HAP-1 (cell line): ENCODE data around the gene ADPRS.

Experiments
- DNase-seq, 2 experiments: peaks; one replicate each; pipeline ENCODE4 v3.0.0-alpha.2; 2016 to 2020; ENCODE audit warnings: low spot score in 2 of 2
- H3K27me3 ChIP-seq: fragments of 250-450 bp; sonication (Bioruptor Pico); 2 replicates; pipeline ENCODE4 v1.5.1; 2020; ENCODE audit warnings: low read depth, mild to moderate bottlenecking, moderate library complexity
- H3K36me3 ChIP-seq: fragments of 250-450 bp; sonication (Bioruptor Pico); replicated peaks from 2 replicates; pipeline ENCODE4 v1.5.1; 2020; ENCODE audit warnings: mild to moderate bottlenecking
- H3K4me1 ChIP-seq: fragments of 250-450 bp; sonication (Bioruptor Pico); 2 replicates; pipeline ENCODE4 v1.5.1; 2020; ENCODE audit warnings: mild to moderate bottlenecking
- H3K4me3 ChIP-seq: fragments of 250-450 bp; sonication (Bioruptor Pico); 2 replicates; pipeline ENCODE4 v1.5.1; 2020; ENCODE audit warnings: mild to moderate bottlenecking, moderate library complexity
- H3K9me3 ChIP-seq: fragments of 250-450 bp; sonication (Bioruptor Pico); 2 replicates; pipeline ENCODE4 v1.5.1; 2020; ENCODE audit warnings: mild to moderate bottlenecking, moderate library complexity
- in situ Hi-C: fragments of 300-500 bp; cut with MboI; formaldehyde crosslinking; loops from 3 replicates; pipeline ENCODE4 v1.14.3; 2020; ENCODE audit warnings: low sequenced_read_pairs, inconsistent platforms, mixed read lengths

The ADPRS gene

DNA sequence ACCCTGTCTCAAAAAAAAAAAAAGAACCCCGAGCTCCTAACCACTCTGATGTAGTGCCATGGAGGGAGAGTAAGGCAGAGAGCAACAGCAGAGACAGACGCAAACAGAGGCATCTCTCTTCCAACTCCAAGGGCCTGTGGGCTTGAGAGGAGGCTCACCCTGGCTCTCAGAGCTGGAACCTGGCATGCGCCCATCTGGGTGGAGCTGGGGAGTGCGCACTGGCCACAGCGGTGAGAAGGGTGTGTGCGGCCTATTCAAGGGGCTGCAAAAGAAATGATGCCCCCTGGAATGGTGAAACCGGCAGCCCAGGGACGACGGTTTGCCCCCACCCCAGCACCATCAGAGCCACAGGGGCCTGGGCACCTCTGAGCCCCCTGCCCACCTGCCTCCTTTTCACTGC lies 18.7 kb downstream of the ADPRS start:
- no peaks in the 10 kb centered on the region for H3K4me1 ChIP-seq
- no peaks in the 10 kb centered on the region for H3K27me3 ChIP-seq
- DNase-seq: no peak
- no peaks in the 10 kb centered on the region for H3K36me3 ChIP-seq
- H3K4me3 ChIP-seq: no peak overlapping the region
- H3K9me3 ChIP-seq: no peaks in the 10 kb centered on the region
- in situ Hi-C loops: loop anchor here (5.0 kb wide), 2 partner anchors 180 to 315 kb away; no protein-coding TSS in a partner anchor

DNA sequence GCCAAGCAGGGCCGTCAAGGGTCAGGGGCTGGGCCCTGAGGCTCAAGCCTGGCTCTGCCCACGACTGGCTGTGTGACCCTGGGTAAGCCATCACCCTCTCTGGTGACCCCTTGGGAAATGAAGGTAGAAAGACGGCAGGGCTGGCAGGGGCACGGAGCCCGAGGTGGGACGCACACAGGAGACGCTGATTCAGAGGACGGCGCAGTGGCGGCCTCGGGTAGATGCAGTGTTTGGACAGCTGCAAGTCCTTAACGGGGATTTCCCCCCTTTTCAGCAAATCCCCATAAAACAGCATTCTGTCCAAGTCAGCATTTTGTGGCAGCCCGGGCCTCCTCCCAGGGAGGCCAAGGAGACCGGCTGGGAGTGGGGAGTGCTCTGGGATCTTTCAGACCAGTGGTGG lies 19.6 kb downstream of the ADPRS start:
- no peaks in the 10 kb centered on the region for H3K9me3 ChIP-seq
- no peak for DNase-seq
- H3K27me3 ChIP-seq: no peaks in the 10 kb centered on the region
- in situ Hi-C loops: loop anchor here (5.0 kb wide), 2 partner anchors 179 to 314 kb away; no protein-coding TSS in a partner anchor
- no peaks in the 10 kb centered on the region for H3K4me1 ChIP-seq
- no peak overlapping the region for H3K4me3 ChIP-seq
- no peaks in the 10 kb centered on the region for H3K36me3 ChIP-seq

GRCh38 chr1:36109041-36109679 lies 20.5 kb downstream of the ADPRS start:
- Histone ChIP-seq H3K4me1 (no peaks in the 10 kb centered on the region), H3K4me3 (no peak overlapping the region), H3K27me3 (no peaks in the 10 kb centered on the region), H3K9me3 (no peaks in the 10 kb centered on the region), H3K36me3 (no peaks in the 10 kb centered on the region)
- in situ Hi-C loops: loop anchor here (5.0 kb wide), 2 partner anchors 178 to 313 kb away; no protein-coding TSS in a partner anchor
- DNase-seq: no peak

DNA sequence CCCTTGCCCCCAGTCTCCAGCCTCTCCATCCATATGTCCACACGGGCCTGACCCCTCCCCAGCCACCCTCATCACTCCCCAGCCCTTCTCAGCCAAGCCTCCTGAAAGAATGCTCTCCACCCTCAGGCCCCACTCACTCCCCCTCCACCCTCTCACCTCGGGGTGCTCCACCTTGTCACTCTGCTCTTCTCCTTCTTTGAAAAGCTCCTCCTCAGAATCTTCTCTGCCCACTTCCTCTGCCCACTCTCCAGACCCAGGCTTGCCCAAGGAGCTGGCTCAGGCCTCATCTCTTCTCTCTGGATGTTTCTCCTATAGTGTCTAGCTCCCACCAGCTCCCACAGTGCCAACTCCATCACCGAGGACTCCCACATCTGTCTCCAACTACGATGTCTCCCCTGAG lies 22.5 kb downstream of the ADPRS start:
- Histone ChIP-seq H3K4me3 (no peak overlapping the region), H3K27me3 (no peaks in the 10 kb centered on the region), H3K9me3 (no peaks in the 10 kb centered on the region), H3K36me3 (no peaks in the 10 kb centered on the region), H3K4me1 (no peaks in the 10 kb centered on the region)
- in situ Hi-C loops: no loop called here
- no peak for DNase-seq

DNA sequence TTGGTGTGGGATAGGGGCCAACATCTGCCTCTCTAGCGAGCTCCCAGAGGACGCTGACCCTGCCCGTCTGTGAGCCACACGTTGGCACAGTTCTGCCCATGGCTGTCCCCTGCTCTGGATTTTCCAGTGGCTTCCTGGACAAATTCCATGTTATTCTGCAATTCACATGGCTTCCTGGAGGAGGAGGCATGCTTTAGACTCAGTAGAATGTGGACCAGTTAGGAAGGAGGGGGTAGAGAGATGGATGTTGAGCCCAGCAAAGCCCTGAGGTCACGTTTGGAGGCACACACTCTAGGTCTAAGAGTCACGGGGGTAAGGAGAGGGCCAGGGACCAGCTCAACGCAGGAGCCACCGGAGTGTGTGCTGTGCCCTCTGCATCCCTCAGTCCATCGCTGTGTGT lies 24.1 kb downstream of the ADPRS start:
- Histone ChIP-seq H3K36me3 (no peaks in the 10 kb centered on the region), H3K9me3 (no peaks in the 10 kb centered on the region), H3K27me3 (no peaks in the 10 kb centered on the region), H3K4me3 (no peak overlapping the region), H3K4me1 (no peaks in the 10 kb centered on the region)
- DNase-seq: no peak
- in situ Hi-C loops: no loop called here

DNA sequence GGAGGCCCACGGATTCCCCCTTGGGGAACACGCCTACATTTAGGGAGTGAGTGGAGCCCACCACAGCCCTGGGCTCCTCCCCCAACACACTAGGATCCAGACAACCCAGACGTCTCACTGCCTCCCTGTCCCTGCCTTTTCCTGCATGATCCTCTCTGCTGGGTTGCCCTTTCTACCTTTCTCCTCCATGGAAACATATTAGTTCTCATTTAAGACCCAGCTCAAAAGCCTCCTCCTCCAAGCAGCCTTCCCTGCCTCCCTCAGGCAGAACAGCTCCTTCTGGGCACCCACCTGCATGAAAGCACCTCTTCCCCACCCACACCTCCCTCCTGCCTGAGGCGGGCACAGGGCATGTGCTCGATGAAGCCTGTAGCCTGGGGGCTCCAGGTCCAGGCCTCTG lies 25.7 kb downstream of the ADPRS start:
- no peaks in the 10 kb centered on the region for H3K9me3 ChIP-seq
- H3K36me3 ChIP-seq: no peaks in the 10 kb centered on the region
- no peak for DNase-seq
- H3K4me3 ChIP-seq: no peak overlapping the region
- no peaks in the 10 kb centered on the region for H3K4me1 ChIP-seq
- H3K27me3 ChIP-seq: no peaks in the 10 kb centered on the region
- in situ Hi-C loops: no loop called here

- no peak overlapping the region for H3K4me3 ChIP-seq
- in situ Hi-C loops: no loop called here
- no peaks in the 10 kb centered on the region for H3K9me3 ChIP-seq
- H3K27me3 ChIP-seq: no peaks in the 10 kb centered on the region
- no peaks in the 10 kb centered on the region for H3K36me3 ChIP-seq
- no peak for DNase-seq
- H3K4me1 ChIP-seq: no peaks in the 10 kb centered on the region
Observed at GRCh38 chr1:36115200-36115669, 26.5 kb downstream of the ADPRS start.

DNA sequence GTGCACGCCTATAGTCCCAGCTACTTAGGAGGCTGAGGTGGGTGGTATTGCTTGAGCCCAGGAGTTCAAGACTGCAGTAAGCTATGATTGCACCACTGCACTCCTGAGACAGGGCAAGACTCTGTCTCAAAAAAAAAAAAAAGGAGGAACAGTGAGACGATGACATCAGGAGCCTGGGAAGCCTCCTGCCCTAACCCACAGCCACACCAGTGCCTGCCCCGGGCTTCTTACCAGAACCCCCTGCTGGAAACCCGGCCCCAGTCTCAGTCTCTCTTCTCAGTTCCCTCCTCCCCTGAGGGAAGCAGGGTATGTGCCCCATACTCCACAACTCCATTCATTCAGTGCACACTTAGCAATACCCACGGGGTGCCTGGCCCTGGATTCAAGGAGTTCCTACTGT lies 27.2 kb downstream of the ADPRS start:
- DNase-seq: no peak
- Histone ChIP-seq H3K36me3 (no peaks in the 10 kb centered on the region), H3K27me3 (no peaks in the 10 kb centered on the region), H3K4me1 (no peaks in the 10 kb centered on the region), H3K9me3 (no peaks in the 10 kb centered on the region), H3K4me3 (no peak overlapping the region)
- in situ Hi-C loops: no loop called here

DNA sequence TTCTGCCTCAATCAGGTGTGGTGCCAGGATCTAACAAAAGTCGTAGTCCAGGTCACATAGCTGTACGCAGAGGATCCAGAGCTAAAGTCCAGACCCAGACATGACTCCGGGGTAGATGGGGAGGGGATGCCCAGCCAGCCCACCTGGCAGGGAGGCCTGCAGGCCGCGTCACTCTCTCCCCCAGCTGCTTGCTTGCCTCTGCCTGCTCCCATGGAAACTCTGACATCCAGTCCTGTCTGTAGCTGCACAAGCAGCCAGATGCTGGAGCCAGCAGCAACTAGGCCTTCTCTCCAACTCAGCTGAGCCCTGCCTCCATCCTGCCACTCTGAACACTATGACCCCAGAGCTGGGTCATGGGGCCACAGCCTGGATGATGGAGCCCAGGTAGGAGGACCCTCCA lies 28.2 kb downstream of the ADPRS start:
- in situ Hi-C loops: no loop called here

DNA sequence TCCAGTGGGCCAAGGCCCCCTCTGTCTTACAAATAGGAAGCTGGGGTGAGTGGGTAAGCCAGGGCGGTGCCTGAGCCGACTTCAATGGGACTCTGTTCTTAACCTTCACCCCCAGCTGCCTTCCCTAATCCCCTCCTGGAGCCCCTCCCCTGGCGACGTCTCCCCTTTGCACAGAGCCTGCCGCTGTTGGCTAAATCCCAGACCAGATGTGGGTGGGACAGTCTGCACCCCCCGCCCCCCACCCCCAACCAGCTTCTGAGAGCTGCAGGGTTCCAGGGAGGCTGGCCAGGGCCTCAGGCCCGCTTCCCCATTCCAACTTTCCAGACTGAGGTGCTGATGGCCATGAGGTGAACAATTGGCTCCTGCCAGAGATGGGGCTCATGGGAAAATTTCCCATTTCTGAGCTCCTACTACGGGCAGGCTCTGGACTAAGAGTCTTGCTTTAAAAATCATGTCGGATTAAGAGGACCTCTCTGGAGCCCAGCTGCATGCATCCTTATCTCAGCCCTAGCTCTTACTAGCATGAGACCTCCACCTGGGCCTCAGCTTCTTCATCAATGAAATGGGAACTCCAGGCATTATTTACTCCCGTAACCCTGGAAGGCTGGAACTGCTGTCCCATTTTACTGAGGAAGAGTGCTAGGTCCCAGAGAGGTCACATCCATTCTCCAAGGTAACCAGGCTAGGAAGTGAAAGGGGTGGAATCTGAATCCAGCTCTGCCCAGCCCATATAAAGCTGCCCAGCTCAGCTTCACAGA lies 29.9 kb downstream of the ADPRS start:
- no peaks in the 10 kb centered on the region for H3K4me1 ChIP-seq
- H3K4me3 ChIP-seq: no peak overlapping the region
- DNase-seq: no peak
- H3K9me3 ChIP-seq: no peaks in the 10 kb centered on the region
- in situ Hi-C loops: no loop called here
- no peaks in the 10 kb centered on the region for H3K36me3 ChIP-seq
- H3K27me3 ChIP-seq: no peaks in the 10 kb centered on the region

More for the DNA sequence above, 28.2 kb downstream of the ADPRS start:
- Histone ChIP-seq H3K27me3 (no peaks in the 10 kb centered on the region), H3K9me3 (no peaks in the 10 kb centered on the region), H3K4me3 (no peak overlapping the region), H3K36me3 (no peaks in the 10 kb centered on the region), H3K4me1 (no peaks in the 10 kb centered on the region)
- no peak for DNase-seq

DNA sequence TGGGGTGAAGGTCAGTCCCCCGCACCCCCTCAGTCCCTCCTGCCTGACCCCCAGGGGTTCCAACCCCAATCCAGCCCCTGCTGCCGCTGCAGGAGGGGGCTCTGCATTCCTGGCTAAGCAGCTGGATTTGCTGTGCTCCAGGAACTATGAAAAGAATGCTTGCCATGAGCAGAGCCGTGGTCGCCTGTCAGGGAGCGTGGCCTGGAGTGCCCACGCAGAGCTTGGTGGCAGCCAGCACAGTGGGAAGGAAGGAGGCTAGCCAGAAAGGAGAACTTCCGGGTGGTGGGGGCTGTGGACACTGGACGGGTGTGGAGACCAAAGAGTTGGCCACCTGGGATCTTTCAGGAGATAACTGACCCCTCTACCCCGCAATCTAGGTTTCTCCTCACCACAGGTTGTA lies 30.8 kb downstream of the ADPRS start:
- Histone ChIP-seq H3K4me3 (no peak overlapping the region), H3K36me3 (no peaks in the 10 kb centered on the region), H3K4me1 (no peaks in the 10 kb centered on the region), H3K27me3 (no peaks in the 10 kb centered on the region), H3K9me3 (no peaks in the 10 kb centered on the region)
- no peak for DNase-seq
- in situ Hi-C loops: no loop called here

GRCh38 chr1:36122062-36123030 lies 33.7 kb downstream of the ADPRS start:
- in situ Hi-C loops: no loop called here
- Histone ChIP-seq H3K27me3 (no peaks in the 10 kb centered on the region), H3K36me3 (no peaks in the 10 kb centered on the region), H3K4me3 (no peak overlapping the region), H3K4me1 (no peaks in the 10 kb centered on the region), H3K9me3 (no peaks in the 10 kb centered on the region)
- no peak for DNase-seq

- Histone ChIP-seq H3K4me3 (no peak overlapping the region), H3K4me1 (no peaks in the 10 kb centered on the region), H3K27me3 (no peaks in the 10 kb centered on the region), H3K36me3 (no peaks in the 10 kb centered on the region), H3K9me3 (no peaks in the 10 kb centered on the region)
- in situ Hi-C loops: no loop called here
- no peak for DNase-seq
Observed at GRCh38 chr1:36123356-36123755, 34.7 kb downstream of the ADPRS start.
